GM19372 (cell line): ENCODE results near the gene FAM234A.
"Not testable (repeated sequence)": the region's sequence is repeated elsewhere in the genome, so short reads cannot be mapped to it uniquely, and the experiment has no call there.

Experiments used
- ATAC-seq: cut with Tn5 transposase; IDR thresholded peaks from one replicate; pipeline ENCODE4 v1.9.1; 2021; ENCODE audit warnings: mild to moderate bottlenecking, low read depth, moderate library complexity; ENCODE audit not compliant: unreplicated experiment

The FAM234A gene

DNA sequence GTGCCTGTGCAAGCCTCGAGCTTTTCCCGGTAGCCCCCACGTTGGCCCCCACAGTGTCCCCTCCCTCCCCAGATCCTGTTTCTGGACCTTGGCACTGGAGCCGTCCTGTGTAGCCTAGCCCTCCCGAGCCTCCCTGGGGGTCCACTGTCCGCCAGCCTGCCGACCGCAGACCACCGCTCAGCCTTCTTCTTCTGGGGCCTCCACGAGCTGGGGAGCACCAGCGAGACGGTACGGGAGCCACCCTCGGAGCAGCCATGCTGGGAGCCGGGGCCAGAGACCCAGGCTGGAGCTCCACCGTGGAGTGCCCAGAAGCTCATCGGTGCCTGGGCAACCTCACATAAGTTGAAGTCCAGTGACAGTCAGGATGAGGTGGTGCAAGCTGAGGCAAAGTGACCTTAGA is 29.3 kb downstream of the FAM234A start:
- ATAC-seq, result no peak

DNA sequence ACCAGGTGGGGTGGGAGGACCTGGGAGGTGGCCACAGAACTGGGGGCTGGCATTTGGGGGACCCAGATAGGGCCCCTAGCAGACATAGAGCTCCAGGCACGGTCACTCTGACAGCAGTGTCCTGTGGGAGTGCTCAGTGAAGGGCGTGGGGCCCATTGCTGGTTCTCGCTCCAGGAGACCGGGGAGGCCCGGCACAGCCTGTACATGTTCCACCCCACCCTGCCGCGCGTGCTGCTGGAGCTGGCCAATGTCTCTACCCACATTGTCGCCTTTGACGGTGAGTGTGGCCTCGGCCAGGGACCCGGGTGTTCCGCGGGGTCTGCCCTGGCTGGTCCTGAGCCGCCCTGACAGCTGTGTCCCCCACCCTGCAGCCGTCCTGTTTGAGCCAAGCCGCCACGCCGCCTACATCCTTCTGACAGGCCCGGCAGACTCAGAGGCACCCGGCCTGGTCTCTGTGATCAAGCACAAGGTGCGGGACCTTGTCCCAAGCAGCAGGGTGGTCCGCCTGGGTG is 29.9 kb downstream of the FAM234A start:
- no peak for ATAC-seq

DNA sequence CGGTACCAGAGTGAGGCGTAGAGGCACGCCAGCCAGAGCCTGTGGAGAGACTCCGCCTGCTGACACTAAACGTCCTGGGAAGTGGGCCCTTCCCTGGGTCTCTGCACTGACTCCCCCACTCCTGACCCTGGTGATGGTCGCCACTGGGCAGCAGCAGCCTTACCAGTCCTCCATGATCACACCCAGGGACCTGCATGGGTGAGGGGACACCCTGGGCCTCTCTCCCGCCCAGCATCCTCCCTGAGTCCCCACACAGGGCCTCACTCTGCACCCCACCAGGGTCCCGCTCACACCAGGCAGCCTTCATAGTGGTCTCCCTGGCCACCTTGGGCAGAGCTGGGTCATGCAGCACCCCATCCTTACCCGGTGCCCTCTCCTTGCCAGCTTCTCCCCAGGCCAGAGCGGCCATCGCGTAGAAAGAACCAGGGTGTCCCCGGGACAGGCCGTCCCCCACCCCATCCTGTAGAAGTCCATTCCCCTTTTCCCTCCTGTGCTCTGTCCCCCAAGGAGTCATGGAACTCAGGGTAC is 30.4 kb downstream of the FAM234A start:
- no peak for ATAC-seq

DNA sequence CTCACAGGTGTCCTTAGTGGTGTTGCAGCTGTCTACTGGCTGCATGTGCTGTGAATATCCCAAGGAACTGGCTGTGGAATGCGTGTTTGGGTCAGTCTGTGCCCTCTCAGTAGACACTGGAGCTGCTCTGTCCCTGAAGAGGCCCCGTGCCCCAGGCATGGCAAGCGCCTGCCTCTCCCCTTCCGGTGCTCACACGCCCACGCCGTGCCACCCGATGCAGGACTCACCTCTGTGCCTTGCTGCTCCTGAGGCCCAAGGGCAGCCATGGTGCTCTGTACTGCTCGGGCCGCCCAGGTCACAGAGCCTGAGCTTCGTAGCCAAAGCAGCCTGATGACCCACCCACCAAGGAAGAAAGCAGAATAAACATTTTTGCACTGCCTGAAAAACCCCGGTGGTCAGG is 31.1 kb downstream of the FAM234A start:
- no peak for ATAC-seq

DNA sequence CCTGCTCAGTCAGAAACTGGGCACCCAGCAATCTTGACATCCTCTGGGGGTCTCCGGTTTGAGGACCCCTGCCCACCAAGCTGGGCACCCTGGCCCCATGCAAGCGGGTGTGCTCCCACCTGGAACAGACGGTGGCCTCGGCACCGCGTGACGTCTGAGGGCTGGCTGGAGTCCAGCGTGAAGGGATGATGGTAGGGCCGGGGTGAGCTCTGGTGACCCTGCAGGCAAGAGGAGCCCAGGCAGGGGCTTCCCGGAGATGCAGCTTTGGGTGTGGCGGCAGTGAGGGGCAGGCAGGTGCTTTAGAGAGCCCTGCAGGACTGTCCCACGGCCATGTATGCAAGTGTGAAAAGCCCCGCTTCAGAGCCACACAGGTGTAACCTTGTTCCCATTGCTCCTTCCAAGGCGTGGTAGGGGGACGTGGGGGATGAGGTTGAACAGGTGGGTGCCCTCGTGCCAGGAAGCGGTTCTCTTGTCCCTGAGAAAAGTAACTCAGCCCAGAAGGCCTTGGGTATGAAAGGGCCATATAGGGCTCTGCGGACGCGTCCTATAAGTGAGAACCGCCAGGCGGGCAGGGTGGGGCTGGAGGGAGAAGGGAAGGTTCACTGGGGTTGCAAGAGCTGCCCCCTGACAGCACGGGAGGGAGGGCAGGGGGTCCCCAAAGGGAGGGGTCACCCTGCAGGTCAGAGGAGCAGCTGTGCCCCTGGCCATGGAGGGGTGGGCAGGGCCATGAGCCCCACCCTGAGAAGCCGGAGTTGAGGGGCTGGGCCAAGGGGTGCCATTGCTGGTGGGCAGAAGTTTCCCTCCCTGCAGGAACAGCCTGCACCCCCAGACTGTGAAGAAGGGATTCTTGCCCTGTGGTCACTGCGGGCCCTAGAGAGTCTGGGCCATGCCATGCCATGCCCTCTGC is 31.9 kb downstream of the FAM234A start:
- no peak for ATAC-seq

DNA sequence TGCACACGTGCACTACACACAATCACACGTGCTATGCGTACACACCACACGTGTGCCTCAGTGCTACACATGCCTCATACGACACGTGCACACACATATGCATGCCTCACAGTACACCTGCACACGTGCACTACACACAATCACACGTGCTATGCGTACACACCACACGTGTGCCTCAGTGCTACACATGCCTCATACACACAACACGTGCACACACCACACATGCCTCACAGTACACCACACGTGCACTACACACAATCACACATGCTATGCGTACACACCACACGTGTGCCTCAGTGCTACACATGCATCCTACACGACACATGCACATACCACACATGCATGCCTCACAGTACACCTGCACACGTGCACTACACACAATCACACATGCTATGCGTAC is 32.9 kb downstream of the FAM234A start:
- ATAC-seq, result not testable (repeated sequence)

DNA sequence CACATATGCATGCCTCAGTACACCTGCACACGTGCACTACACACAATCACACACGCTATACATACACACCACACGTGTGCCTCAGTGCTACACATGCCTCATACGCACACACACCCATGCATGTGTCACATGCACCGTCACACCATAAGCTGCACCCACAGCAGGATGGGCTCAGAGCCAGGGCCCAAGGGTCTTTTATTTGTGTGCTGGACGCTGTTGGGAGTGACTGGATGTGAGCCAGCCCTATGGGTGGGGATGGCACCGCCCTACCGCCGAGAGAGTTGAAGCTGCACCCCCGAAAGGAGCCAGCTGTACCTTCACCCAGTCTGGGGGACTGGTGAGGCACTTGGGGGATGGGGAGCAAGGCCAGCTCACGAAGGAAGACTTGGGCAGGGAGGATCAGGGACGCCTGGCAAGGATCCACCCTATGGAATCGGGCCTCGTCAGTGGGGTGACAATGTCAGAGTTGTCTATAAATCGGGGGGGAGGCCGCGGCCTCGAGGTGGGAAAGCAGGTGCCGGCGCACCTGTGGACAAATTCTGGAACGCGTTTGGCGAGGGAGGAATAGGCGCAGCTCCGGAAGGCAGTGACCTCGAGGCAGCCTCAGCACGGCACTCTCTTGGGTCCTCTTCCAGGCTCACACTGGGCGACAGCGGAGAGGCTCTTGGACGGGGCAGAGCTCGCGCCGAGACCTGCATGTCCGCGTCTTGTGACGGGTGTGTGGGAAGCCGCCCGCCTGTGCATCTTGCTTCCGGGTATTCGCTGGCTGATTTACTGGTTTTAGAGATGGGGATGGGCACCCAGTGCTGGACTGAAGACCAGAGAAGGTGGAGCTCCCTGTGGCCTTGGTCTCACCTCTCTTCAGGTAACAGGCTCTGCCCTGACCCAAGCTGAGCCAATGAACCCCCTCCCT is 33.8 kb downstream of the FAM234A start:
- no peak for ATAC-seq

DNA sequence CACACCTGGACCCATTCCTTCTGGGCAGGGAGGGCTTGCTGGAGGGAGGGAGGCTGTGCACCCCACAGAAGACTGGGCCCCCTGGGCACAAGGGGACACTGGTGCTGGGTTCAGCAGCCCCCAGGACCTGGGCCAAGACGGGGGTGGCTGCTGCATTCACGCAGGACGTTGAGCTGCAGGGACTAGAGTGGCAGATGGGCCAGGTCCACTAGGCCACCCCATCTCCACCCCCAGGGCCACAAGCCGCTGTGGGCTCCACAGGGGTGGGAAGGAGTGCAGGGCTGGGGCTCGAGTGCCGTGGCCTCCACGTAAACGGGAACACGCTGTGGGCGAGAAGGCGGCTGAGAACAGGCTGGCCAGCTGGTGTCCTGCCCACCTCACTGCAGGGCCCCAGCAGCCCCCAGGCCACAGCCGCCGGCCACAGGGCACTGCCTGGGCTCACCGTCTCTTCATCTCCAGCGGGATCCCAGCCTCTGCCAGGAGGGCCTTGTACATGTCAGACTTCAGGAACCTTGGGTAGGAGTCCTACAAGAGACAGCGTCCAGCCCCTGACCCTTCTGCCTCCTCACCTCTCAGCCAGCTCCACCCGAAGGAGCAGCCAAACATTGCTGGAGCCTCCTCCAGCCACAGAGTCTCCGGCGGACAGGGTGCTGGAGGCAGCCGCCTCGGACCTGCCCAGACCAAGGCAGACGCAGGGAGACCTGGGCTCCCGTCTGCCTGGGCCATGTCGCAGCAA is 34.6 kb downstream of the FAM234A start:
- ATAC-seq, result no peak

DNA sequence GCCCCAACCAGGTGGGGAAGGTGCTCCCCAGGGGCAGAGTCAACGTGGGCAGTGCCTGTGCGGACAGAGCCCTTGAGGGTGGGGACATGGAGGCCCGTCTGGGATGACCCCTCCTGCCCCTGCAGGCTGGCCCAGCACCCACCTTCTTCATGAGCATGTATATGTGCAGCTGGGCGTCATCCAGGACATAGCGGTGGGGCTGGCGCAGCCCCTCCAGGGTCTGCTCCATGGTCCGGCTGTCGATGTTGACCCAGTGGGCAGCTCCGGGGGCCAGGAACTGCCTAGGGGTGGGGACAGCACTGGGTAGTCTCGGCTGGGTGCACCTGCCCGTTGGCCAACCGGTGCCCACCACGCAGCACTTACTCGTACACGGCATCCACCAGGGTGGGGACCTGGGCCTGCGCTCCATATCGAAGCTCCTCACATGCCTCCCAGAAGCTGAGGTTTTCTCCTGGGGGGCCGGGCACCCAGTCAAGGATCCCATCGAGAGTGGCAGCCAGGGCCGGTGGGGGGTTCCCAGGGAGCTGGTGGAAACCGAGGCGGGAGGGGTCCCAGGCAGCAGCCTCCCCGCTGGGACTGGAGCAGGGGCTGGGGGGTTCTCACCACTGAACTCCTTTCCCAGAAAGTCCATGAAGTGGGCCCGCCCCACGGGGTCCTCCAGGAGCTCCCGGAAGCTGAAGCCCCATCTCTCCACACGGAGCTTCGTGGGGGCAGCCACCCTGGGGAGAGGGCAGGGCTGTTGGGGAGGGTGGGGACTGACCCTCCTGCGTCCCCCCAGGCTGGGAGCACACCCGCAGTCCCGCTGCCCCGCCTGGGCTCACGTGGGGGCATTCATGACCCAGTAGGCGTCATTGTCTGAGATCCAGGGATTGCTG is 36.0 kb downstream of the FAM234A start:
- no peak for ATAC-seq

DNA sequence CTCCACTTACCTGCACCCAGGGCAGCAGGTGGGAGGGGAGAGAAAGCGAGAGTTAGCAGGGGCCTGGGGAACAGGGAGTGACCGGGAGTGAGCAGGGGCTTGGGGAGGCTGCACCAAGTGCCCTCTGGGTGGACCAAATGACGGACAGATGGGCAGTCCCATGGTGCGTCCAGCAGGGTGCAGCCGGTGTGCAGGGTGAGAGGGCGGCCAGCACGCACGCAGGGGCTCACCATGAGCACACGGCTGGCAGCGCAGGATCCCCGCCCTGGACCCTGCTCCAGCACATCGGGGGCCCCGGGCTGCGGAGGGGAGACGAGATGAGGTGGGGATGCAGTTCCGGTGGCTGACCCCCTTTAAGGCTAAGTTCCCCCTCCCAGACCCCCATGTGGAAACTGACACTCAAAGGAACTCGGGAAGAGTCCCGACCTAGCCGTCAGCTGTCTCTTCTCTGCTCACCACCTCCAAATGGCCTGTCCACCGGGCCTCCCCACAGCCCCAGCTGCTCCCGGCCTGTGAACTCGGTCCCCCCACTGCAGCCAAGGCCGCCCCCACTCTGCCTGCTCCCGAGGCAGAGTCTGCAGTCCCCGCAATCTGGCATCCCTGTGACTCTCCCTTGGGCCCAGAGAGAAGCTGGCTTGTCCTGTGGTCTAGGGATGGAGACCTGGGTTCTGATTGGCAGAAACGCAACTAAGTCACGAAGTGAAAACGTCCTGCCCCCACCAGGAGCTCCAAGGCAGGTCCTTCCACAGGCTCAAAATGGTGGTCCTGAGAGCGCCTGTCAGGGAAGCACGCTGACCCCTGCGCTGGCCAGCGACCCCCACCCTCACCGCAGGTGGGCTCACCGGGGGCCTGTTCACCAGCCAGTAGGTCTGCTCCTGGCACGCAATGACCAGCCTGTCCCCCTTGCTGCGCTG is 38.3 kb downstream of the FAM234A start:
- ATAC-seq, result no peak

DNA sequence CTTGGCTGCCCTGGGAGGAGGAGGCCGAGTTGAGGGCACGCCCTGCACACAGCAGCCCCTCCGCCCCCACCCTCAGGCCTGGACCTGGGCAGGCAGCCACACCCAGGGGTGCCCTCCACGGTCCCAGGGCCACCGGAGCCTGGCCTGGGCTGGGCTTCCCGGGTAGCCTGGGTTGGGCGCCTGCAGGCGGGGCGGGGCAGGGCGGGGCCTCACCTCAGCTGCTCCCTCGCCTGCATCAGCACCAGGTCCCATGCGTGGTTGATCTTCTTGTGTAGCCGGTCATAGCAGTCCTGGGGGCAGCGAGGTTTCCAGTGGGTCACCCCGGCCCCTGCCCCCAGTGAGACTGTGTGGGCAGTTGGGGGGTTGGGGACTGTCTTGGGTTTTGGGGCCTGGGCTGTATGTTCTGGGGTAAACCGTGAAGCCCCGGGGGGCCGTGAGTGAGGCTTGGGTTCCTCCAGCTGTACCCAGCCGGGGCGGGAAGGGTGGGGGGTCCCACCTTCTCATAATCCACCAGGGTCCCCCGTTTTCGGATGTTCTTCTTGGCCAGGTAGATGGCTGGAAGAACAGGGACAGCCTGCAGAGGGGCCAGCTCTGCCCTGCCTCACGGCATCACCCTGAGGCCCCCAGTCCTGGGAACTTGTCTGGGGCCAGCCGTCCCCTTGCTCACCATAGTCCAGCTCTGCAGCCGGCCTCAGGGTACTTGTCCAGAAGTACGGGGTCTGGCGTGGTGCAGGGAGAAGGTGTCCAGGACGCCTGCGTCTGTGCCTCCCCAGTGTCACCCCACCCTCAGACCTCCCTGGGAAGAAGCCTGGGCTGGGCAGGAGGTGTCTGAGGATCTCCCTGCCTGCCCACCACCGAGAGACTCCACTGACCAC is 39.2 kb downstream of the FAM234A start:
- ATAC-seq, result no peak

DNA sequence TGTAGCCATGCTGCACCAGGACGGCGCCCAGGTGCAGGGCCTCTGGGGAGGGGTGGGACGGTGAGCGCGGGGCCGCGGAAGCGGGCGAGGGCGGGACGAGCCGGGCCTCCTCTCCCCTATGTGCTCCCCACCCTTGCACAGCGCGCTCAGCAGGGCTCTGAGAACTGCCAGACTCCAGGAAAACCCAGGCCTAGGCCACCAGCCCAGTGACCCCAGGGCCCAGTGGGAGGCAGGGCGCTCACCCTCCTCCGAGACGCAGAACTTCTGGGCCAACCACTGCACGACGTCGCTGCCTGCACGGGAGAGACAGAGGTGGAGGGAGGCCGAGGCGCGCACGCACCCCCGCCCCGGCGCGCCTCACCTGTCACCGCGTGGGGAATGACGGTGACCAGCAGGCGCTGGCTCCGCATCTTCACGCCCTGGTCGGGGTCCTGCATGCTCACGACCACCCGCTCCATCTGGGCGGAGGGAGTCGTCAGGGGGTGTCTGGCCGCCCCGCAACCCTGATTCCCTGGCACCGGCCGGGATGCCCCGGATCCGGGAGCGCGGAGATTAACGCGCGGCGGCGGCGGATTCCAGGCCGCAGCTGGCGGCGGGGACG is 40.5 kb downstream of the FAM234A start:
- no peak for ATAC-seq

DNA sequence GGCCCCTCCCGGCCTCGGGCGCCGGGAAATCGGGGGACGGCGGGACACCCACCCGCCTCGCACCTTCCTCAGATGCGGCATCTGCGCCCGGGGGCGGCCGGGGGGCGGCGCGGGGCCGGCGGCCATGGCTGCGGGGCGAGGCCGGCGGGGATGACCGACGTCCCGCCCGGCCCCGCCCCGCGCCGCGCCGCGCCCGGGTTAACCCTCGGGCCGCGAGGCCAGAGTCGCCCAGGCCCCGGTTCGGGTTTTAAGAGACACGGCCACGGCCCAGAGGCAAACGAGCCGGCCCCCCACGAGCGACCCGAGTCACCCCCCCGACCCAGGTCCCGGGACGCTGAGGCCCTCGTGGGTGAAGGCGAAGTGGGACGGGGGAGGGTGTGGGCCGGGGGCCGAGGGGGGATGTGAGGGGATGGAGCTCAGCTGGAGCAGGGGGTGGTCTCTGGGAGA is 41.2 kb downstream of the FAM234A start, which contains the start of gene RGS11:
RGS11 (minus strand) TSS at position 159 of the 447 bp plus-strand sequence; CDS start at position 126, 33 bp downstream.
- no peak for ATAC-seq

DNA sequence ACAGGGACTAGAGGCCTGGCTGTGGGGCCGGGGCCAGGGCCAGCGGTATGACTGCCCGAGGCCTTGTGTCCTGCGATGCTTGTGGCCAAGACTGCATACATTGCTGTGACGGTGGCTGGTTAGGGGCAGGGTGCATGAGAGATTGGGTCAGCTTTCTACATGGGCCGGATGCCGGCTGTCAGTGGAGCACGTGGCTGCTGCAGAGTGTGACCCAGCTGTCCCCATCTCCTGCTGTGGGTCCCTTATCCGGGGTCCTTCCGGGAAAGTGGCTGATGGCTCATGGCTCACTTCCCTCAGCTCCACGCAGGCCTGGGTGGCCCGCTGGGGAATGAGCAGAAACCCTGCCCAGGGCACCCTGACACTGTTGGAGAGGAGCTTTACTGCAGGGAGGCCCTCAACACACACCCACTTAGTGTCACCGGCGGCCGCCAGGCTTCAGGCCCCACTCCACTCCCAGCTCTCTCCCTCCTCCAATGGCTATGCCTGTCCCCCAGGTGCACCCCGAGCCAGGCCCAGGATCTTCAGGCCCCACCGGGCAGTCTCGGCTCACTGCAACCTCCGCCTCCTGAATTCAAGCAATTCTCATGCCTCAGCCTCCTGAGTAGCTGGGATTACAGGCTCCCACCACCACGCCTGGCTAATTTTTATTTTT is 41.9 kb downstream of the FAM234A start:
- ATAC-seq, result no peak

DNA sequence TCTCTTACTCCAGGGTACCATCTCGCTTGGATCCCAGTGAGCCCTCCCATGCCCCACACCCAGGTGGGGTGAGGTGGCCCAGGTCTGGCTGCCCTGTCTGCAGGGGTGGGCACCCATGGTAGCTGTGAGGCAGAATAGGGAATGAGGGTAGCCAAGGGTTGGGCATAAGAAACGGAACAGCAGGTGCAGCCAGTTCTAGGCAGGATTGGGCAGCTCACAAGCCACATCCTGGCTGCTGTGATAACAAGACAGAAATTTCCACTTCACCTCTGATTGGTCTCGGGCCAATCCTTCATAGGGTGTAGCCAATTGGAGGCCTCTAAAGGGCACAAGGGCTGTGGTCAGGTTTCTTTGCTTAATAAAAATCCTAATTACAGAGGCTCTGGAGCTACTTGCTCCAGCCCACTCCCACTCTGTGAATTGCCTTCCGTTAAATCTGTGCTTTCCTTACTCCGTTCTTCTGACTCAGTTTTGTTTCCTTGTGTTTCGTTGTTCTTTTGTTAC is 44.3 kb downstream of the FAM234A start:
- no peak for ATAC-seq

DNA sequence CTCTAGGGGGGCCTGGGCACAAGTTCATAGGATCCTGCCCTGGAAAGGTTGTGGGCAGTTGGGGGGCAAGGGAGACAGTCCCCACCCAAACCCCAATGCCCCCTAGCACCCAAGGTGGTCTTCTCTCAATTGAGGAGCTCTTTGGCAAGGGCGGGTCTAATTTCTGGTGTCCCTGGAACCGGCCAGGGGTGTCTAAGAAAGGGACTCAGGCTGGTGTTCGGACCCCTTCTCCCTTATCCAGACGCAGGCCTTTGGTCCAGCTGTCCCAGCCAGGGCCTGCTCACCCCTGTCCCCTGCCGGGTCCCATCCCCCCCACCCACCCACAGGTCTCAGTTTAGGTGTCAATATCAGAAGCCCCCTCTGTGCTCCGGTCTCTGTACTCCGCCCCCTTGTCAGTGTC is 44.9 kb downstream of the FAM234A start:
- no peak for ATAC-seq
